ENCODE measurements around the gene OS9. TPM values are rescaled to one million over a fixed set of nuclear protein-coding genes. Genes with fewer than 3 reads are reported as not detected.
"Not testable (repeated sequence)": the region's sequence is repeated elsewhere in the genome, so short reads cannot be mapped to it uniquely, and the experiment has no call there.

Gene OS9
- total RNA-seq, 4 donors from 2014 or later, result 185 to 288 (median 224) TPM

GRCh38 chr12:57672801-57673200, 21.1 kb upstream of the OS9 start:
- Histone ChIP-seq H3K27me3 (peaks cover 0 to 7% of the 10 kb centered on the region in 2 donors), H3K27ac (no peak overlapping the region), H3K9me3 (no peaks in the 10 kb centered on the region), H3K4me3 (no peak overlapping the region), H3K4me1 (no peaks in the 10 kb centered on the region), H3K36me3 (no peaks in the 10 kb centered on the region)
- WGBS, 2 donors, result 80 to 88% methylated on average over 6 of the region's 6 CpGs
- DNase-seq (ENCODE audit: low spot score in 2 of 2), result no peak
- TF ChIP-seq POLR2A (IDR thresholded peaks at IDR 0.05) (no peak), CTCF (IDR thresholded peaks at IDR 0.05) (no peak), EP300 (IDR thresholded peaks at IDR 0.05) (no peak)

DNA sequence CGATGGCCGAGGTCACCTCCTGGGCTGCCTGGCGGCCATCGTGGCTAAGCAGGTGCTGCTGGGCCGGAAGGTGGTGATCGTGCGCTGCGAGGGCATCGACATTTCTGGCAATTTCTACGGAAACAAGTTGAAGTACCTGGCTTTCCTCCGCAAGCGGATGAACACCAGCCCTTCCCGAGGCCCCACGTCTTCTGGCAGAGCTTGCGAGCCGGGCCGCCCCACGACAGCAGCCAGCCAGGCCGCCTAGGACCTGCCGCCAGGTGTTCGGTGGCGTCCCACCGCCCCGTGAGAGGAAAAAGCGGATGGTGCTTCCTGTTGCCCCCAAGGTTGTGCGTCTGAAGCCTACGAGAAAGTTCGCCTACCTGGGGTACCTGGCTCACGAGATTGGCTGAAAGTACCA, 19.2 kb upstream of the OS9 start:
- Histone ChIP-seq H3K36me3 (no peaks in the 10 kb centered on the region), H3K4me3 (no peak overlapping the region), H3K9me3 (no peaks in the 10 kb centered on the region), H3K27me3 (peaks cover 0 to 7% of the 10 kb centered on the region in 2 donors), H3K27ac (no peak overlapping the region), H3K4me1 (no peaks in the 10 kb centered on the region)
- no peak for DNase-seq (ENCODE audit: low spot score in 2 of 2)
- TF ChIP-seq EP300 (IDR thresholded peaks at IDR 0.05) (no peak), CTCF (IDR thresholded peaks at IDR 0.05) (no peak), POLR2A (IDR thresholded peaks at IDR 0.05) (no peak)
- WGBS, 2 donors, result 92 to 94% methylated on average over 28 to 29 of the region's 29 CpGs

- WGBS, 2 donors, result 93% methylated on average over 9 of the region's 9 CpGs
- not testable (repeated sequence) for H3K27me3 ChIP-seq; DNase-seq (ENCODE audit: low spot score in 2 of 2); H3K27ac ChIP-seq; H3K4me1 ChIP-seq; H3K4me3 ChIP-seq; H3K36me3 ChIP-seq; H3K9me3 ChIP-seq
Observed at GRCh38 chr12:57677947-57678346, 16.0 kb upstream of the OS9 start.

GRCh38 chr12:57679697-57680096, 14.2 kb upstream of the OS9 start:
- Histone ChIP-seq H3K27me3 (peaks cover 0 to 7% of the 10 kb centered on the region in 2 donors), H3K27ac (no peak overlapping the region), H3K4me1 (no peaks in the 10 kb centered on the region), H3K36me3 (no peaks in the 10 kb centered on the region), H3K9me3 (peaks cover 0 to 9% (median 2%) of the 10 kb centered on the region in 4 donors), H3K4me3 (no peak overlapping the region)
- TF ChIP-seq CTCF (IDR thresholded peaks at IDR 0.05) (no peak), EP300 (IDR thresholded peaks at IDR 0.05) (no peak), POLR2A (IDR thresholded peaks at IDR 0.05) (no peak)
- DNase-seq (ENCODE audit: low spot score in 2 of 2), result no peak

- Histone ChIP-seq H3K9me3 (no peaks in the 10 kb centered on the region), H3K4me1 (no peaks in the 10 kb centered on the region), H3K27me3 (peaks cover 0 to 25% of the 10 kb centered on the region in 2 donors), H3K27ac (no peak overlapping the region), H3K36me3 (no peaks in the 10 kb centered on the region), H3K4me3 (no peak overlapping the region)
- no peak for DNase-seq (ENCODE audit: low spot score in 2 of 2)
- WGBS, 2 donors, result 70 to 73% methylated on average over 4 of the region's 4 CpGs
- no peak for TF ChIP-seq EP300 (IDR thresholded peaks at IDR 0.05)
- no peak for TF ChIP-seq CTCF (IDR thresholded peaks at IDR 0.05)
- no peak for TF ChIP-seq POLR2A (IDR thresholded peaks at IDR 0.05)
Observed at GRCh38 chr12:57687862-57688261, 6.1 kb upstream of the OS9 start.

DNA sequence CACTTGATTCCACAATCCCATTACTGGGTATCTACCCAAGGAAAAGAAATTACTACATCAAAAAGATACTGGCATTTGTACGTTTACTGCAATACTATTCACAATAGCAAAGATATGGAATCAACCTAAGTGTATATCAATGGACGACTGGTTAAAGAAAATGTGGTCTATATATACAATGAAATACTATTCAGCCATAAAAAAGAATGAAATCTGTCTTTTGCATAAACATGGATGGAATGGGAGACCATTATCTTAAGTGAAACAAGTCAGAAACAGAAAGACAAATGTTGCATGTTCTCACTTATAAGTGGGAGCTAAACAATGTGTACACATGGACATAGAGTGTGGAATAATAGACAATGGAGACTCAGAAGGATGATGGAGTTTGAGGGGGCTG, 5.0 kb upstream of the OS9 start:
- 60 to 63% methylated on average over 2 of the region's 2 CpGs for WGBS, 2 donors
- Histone ChIP-seq H3K4me1 (peaks cover 0 to 6% (median 2%) of the 10 kb centered on the region in 4 donors), H3K27ac (no peak overlapping the region), H3K36me3 (no peaks in the 10 kb centered on the region), H3K9me3 (no peaks in the 10 kb centered on the region), H3K27me3 (peaks cover 0 to 25% of the 10 kb centered on the region in 2 donors), H3K4me3 (no peak overlapping the region)
- no peak for DNase-seq (ENCODE audit: low spot score in 2 of 2)
- TF ChIP-seq POLR2A (IDR thresholded peaks at IDR 0.05) (no peak), CTCF (IDR thresholded peaks at IDR 0.05) (no peak), EP300 (IDR thresholded peaks at IDR 0.05) (no peak)
